HEK293T (cell line): ENCODE measurements around the gene EIPR1.

Experiments used
- BHLHE40 ChIP-seq: fragments of 450-650 bp; IDR thresholded peaks from 2 replicates; pipeline ENCODE4 v1.6.1; 2016; ENCODE audit warnings: mild to moderate bottlenecking, moderate library complexity, borderline replicate concordance
- ELF4 ChIP-seq: fragments of 450-650 bp; IDR thresholded peaks from 2 replicates; pipeline ENCODE4 v1.6.1; 2017; ENCODE audit warnings: antibody characterized with exemption
- FOXK2 ChIP-seq: fragments of 450-650 bp; IDR thresholded peaks from 2 replicates; pipeline ENCODE4 v1.6.1; 2016; ENCODE audit warnings: mild to moderate bottlenecking
- L3MBTL2 ChIP-seq: fragments of 450-650 bp; conservative IDR thresholded peaks from 2 replicates; pipeline ENCODE4 v1.6.1; 2016; ENCODE audit warnings: mild to moderate bottlenecking
- NFRKB ChIP-seq: fragments of 450-650 bp; IDR thresholded peaks from 2 replicates; pipeline ENCODE4 v1.6.1; 2016; ENCODE audit warnings: mild to moderate bottlenecking, moderate library complexity
- SP1 ChIP-seq: fragments of 450-650 bp; IDR thresholded peaks from 2 replicates; pipeline ENCODE4 v1.6.1; 2017
- SUZ12 ChIP-seq: fragments of 450-650 bp; IDR thresholded peaks from 2 replicates; pipeline ENCODE4 v1.6.1; 2016; ENCODE audit warnings: mild to moderate bottlenecking
- ZNF384 ChIP-seq: fragments of 450-650 bp; IDR thresholded peaks from 2 replicates; pipeline ENCODE4 v1.6.1; 2016
- TF ChIP-seq, protein P1 (sequence below): fragments of 450-650 bp; IDR thresholded peaks from 2 replicates; pipeline ENCODE4 v1.6.1; 2016

- TF ChIP-seq BHLHE40: no peak
- no peak for TF ChIP-seq SP1
- TF ChIP-seq FOXK2: no peak
- TF ChIP-seq ELF4: no peak
- TF ChIP-seq, protein P1, sequence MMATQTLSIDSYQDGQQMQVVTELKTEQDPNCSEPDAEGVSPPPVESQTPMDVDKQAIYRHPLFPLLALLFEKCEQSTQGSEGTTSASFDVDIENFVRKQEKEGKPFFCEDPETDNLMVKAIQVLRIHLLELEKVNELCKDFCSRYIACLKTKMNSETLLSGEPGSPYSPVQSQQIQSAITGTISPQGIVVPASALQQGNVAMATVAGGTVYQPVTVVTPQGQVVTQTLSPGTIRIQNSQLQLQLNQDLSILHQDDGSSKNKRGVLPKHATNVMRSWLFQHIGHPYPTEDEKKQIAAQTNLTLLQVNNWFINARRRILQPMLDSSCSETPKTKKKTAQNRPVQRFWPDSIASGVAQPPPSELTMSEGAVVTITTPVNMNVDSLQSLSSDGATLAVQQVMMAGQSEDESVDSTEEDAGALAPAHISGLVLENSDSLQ: no peak
- no peak for TF ChIP-seq L3MBTL2
- no peak for TF ChIP-seq NFRKB
- no peak for TF ChIP-seq ZNF384
- TF ChIP-seq SUZ12: no peak
Measured at GRCh38 chr2:3377279-3377611, 373 bp downstream of the EIPR1 start.
